HG03039 (cell line): Measurements from ENCODE around the gene XPNPEP2.
"Not testable (repeated sequence)": the region's sequence is repeated elsewhere in the genome, so short reads cannot be mapped to it uniquely, and the experiment has no call there.

Source experiments
- ATAC-seq: cut with Tn5 transposase; IDR thresholded peaks from one replicate; pipeline ENCODE4 v1.9.1; 2021; ENCODE audit warnings: mild to moderate bottlenecking, moderate library complexity; ENCODE audit not compliant: unreplicated experiment

Gene XPNPEP2

GRCh38 chrX:129719931-129720530 lies 18.7 kb upstream of the XPNPEP2 start:
- no peak for ATAC-seq

- no peak for ATAC-seq
Measured at GRCh38 chrX:129720741-129721140, 18.0 kb upstream of the XPNPEP2 start.

DNA sequence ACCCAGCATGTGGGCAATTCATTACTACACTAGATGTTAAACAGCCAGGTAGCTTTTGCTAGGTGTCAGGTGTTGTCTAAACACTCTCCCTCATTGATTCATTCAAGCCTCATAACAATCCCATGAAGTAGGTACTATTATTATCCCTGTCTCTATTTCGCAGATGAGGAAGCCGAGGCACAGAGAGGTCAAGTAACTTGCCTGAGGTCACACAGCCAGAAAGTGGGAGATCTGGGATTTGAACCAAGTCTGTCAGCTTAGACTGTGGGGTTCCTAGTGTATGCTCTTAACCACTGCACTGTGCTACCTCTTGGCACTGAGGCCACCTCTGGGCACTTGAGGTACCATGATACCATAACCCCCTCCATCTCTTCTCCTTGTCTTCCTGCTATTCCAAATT lies 17.4 kb upstream of the XPNPEP2 start:
- ATAC-seq: no peak

DNA sequence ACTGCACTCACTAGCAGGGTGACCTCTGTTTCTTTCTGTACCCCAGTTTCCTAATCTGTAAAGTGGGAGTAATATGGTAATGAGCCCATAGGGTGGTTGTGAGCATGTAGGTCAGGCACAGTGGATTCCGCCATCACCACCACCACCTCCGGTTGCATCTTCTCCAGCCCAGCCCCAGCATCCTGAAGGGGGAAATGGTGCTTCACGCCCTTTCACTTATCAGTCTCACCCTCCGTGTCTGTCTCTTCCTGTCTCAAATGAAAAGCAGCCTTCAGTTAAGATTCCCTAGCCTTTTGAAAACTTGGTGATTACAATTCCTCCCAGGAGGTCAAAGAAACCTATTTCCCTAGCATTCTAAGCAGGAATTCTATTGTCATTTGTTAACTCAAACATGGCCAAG lies 16.9 kb upstream of the XPNPEP2 start:
- ATAC-seq: no peak

DNA sequence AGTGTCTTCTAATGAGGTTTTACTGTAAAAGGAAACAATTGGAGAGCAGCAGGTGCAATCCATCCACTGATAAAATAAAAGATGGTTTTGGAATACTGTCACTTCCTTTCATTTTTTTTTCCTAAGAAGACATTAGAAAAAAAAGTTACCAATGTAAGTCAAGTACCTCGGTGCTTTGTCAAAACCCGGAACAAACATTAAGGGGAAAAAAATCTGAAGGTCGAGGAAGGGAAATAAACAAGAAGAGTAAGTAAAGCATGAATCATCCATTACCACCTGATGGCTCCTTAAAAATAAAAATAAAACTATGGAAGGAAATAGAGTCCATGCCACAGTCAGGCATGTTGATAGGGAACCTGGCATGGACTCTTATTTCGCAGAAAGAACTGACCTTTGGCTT lies 15.3 kb upstream of the XPNPEP2 start:
- no peak for ATAC-seq

- no peak for ATAC-seq
Measured at GRCh38 chrX:129724754-129725153, 14.0 kb upstream of the XPNPEP2 start.

GRCh38 chrX:129726307-129727111 lies 12.3 kb upstream of the XPNPEP2 start:
- ATAC-seq: no peak

GRCh38 chrX:129728061-129728460 lies 10.7 kb upstream of the XPNPEP2 start:
- no peak for ATAC-seq

GRCh38 chrX:129731228-129731627 lies 7.6 kb upstream of the XPNPEP2 start:
- ATAC-seq: no peak

DNA sequence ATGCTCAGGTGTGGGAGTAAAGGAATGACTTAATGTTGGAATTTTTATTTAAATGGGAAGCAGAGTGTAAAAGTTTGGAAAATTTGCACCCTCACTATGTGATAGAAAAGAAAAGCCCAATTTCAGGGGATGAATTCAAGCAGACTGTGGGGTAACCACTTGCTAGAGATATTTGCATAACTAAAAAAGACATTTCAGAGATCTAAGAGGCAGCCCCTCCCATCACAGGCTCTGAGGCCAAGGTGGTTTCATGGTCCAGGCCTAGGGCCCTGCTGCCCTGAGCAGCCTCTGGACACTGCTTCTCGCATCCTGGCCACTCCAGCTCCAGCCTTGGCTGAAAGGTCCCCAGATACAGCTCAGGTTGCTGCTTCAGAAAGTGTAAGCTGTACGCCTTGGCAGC lies 5.9 kb upstream of the XPNPEP2 start:
- no peak for ATAC-seq

- ATAC-seq: no peak
Measured at GRCh38 chrX:129733335-129733734, 5.4 kb upstream of the XPNPEP2 start.

- ATAC-seq: no peak
Measured at GRCh38 chrX:129736491-129736890, 2.3 kb upstream of the XPNPEP2 start.

GRCh38 chrX:129737916-129738315 lies 863 bp upstream of the XPNPEP2 start:
- no peak for ATAC-seq

GRCh38 chrX:129739578-129739977 lies 799 bp downstream of the XPNPEP2 start:
- no peak for ATAC-seq

DNA sequence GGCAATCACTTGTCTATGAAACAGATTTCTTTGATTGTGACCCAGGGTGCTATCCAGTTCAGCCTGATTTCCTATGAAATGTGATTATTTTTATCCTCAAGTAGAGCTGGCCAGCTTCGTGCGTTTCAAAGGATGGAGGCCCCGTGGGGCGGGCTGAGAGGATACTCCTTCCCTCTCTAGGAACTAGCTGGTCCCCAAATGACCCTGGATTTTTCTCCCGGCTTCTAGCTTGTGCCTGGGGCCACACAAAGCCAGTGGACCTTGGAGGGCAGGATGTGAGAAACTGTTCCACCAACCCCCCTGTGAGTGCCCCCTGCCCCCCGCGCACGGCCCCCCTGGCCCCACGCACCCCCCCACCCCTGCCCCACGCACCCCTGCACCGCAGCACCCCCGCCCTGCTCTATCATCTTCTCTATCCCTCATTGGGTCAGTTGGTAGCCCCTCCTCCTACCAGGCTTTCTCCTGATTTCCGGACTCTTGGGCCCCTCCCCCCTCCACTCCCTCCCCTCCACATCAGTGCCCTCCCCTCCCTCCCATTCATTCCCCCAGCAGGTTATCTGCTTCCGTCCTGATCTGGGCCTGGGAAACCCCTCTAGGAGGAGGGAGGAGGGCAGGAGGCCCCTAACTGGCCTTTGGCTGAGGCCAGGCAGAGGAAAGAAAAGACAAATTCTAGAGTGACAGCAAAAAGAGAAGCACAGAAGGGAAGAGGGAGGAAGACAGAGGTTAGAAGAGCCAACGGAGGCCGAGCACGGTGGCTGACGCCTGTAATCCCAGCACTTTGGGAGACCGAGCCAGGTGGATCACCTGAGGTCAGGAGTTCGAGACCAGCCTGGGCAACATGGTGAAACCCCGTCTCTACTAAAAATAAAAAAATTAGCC lies 3.3 kb downstream of the XPNPEP2 start:
- no peak for ATAC-seq

DNA sequence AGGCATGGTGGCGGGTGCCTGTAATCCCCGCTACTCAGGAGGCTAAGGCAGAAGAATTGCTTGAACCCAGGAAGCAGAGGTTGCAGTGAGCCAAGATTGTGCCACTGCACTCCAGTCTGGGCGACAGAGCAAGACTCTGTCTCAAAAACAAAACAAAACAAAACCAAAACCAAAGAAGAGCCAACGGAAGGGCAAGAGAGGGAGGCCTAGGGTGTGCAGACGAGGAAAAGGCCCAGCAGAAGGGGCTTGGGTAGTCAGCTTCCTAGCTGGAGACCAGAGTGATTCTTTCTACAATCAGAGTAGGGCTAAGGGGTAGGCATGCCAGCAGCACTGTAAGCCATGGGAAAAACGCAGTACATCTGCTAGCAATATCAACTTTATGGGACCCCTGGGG lies 4.0 kb downstream of the XPNPEP2 start:
- not testable (repeated sequence) for ATAC-seq

- ATAC-seq: no peak
Measured at GRCh38 chrX:129743821-129744220, 5.0 kb downstream of the XPNPEP2 start.

GRCh38 chrX:129744861-129745321 lies 6.1 kb downstream of the XPNPEP2 start:
- ATAC-seq: no peak

DNA sequence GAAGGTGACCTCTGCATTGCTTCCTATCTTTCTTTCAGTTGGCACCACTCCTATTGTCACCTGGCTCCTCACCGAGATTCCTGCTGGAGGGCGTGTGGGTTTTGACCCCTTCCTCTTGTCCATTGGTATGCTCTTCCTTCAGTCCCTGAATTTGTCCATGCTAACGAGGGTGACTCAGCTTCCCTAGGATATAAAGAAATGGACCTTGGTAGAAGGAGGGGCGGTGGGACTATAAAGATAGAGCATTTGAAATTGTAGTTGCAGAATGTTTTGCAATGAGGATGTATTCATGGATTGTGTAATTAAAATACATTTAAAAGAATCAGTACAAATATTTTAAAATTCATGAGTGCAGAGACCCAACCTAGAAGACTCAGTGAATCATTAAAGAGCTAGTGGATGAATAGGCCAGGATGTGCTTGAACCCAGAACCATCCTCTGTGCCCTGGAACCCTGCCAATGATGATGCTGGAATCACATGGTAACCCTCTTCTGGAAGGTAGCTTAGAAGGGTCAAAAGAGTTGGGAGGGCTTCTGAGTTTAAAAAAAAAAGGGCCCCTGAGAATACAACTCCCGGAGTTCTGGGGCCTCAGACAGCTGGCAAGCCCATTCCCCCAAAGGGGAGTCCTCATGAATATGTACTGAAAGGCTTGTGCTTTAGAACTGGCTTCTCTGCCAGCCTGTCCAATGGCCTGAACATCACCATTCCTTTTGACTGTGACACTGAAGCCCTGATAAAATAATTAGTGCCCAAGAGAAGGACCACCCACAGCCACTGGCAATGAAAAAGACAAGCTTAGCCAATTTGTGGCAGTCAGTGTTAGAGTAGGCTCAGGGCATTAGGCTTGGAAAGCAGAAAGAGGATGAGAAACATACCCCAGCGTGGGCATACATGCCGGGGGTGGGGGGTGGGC lies 8.0 kb downstream of the XPNPEP2 start:
- no peak for ATAC-seq

DNA sequence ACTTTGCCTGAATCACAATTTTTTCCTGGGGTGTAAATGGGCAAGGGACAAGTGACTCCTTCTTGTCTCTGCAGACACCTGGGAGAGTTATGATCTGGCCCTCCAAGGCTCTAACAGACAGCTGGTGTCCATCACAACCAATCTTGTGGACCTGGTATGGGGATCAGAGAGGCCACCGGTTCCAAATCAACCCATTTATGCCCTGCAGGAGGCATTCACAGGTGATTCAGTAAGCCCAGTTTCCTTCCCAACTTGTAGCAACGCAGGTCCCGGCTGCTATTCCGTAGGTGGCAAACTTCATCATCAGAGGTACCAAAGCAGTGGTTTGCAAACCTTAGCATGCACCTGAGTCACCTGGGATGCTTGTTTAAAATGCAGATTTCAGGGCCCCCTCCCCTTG lies 8.8 kb downstream of the XPNPEP2 start:
- no peak for ATAC-seq

DNA sequence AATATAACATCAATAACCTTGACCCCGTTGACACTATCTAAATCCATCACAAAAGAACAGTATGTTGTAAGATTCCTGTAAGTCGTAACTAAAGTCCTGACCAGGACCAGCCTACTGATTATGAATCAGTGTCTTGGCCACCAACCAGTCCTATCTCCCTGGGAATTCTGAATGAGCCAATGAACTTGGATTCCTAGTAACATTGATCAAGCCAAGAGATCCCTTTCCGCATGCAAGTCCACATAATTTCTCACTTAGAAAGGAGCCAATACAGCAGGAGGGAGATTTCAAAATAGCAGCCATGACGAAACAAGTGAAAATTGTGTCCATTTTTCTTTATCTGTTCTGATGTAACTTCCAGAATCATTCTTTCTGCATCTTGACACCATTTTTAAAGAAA lies 9.5 kb downstream of the XPNPEP2 start:
- ATAC-seq: no peak
